Activated T-helper 2 cell treated with anti-CD3 and anti-CD28 coated beads, Interferon-gamma antibody, Interleukin-2, Interleukin-4, amounts not matched to agents 10 μg/mL and 5 μg/mL and 100 μg/mL, durations not matched to agents 14 hours and 24 hours and 36 hours (primary cell): Measurements from ENCODE around the gene PRR23C. TPM values are rescaled to one million over a fixed set of nuclear protein-coding genes. Genes with fewer than 3 reads are reported as not detected.

Experiments
- DNase-seq: peaks from one replicate; pipeline ENCODE4 v3.0.0; 2021; ENCODE audit warnings: low spot score
- H3K27ac Mint-ChIP-seq: one replicate; pipeline ENCODE4 v1.8.0; 2021; ENCODE audit warnings: mixed read lengths
- H3K27me3 Mint-ChIP-seq: one replicate; pipeline ENCODE4 v1.8.0; 2021; ENCODE audit warnings: low read depth, mixed read lengths
- H3K36me3 Mint-ChIP-seq: one replicate; pipeline ENCODE4 v1.8.0; 2021; ENCODE audit warnings: low read depth, mixed read lengths
- H3K4me1 Mint-ChIP-seq: one replicate; pipeline ENCODE4 v1.8.0; 2021; ENCODE audit warnings: low read depth, mixed read lengths
- H3K4me3 Mint-ChIP-seq: one replicate; pipeline ENCODE4 v1.8.0; 2021; ENCODE audit warnings: low read depth, mild to moderate bottlenecking, moderate library complexity, mixed read lengths
- H3K9me3 Mint-ChIP-seq: one replicate; pipeline ENCODE4 v1.8.0; 2021; ENCODE audit warnings: mixed read lengths
- intact Hi-C: fragments of 100-400 bp; cut with micrococcal nuclease; formaldehyde crosslinking; loops from one replicate; pipeline ENCODE4 v1.15.1; 2023
- total RNA-seq: library from RNA; stranded (reverse); gene quantifications from 2 replicates; pipeline ENCODE4 v1.2.3, GENCODE V29; 2022

PRR23C gene
- total RNA-seq = not detected in 2 replicates

GRCh38 chr3:139044366-139045210 lies at the start of gene PRR23C:
TSS of gene PRR23C (minus strand) at chr3:139044892. CDS start at chr3:139044620, 272 bp downstream.
- no peaks in the 10 kb centered on the region for H3K36me3 Mint-ChIP-seq
- H3K27me3 Mint-ChIP-seq = no peaks in the 10 kb centered on the region
- no peak for DNase-seq
- intact Hi-C loops = no loop called here
- no peaks in the 10 kb centered on the region for H3K4me1 Mint-ChIP-seq
- H3K4me3 Mint-ChIP-seq = no peak within 1 kb of the TSS
- no peak within 1 kb of the TSS for H3K27ac Mint-ChIP-seq
- H3K9me3 Mint-ChIP-seq = peaks cover 6% of the 10 kb centered on the region

GRCh38 chr3:139093840-139094239 lies 49.1 kb upstream of the PRR23C start:
- DNase-seq = no peak
- Mint-ChIP-seq H3K27me3 (peaks cover 9% of the 10 kb centered on the region), H3K27ac (no peak overlapping the region), H3K4me3 (no peak overlapping the region), H3K9me3 (peaks cover 4% of the 10 kb centered on the region), H3K36me3 (no peaks in the 10 kb centered on the region), H3K4me1 (no peaks in the 10 kb centered on the region)
- intact Hi-C loops = no loop called here

DNA sequence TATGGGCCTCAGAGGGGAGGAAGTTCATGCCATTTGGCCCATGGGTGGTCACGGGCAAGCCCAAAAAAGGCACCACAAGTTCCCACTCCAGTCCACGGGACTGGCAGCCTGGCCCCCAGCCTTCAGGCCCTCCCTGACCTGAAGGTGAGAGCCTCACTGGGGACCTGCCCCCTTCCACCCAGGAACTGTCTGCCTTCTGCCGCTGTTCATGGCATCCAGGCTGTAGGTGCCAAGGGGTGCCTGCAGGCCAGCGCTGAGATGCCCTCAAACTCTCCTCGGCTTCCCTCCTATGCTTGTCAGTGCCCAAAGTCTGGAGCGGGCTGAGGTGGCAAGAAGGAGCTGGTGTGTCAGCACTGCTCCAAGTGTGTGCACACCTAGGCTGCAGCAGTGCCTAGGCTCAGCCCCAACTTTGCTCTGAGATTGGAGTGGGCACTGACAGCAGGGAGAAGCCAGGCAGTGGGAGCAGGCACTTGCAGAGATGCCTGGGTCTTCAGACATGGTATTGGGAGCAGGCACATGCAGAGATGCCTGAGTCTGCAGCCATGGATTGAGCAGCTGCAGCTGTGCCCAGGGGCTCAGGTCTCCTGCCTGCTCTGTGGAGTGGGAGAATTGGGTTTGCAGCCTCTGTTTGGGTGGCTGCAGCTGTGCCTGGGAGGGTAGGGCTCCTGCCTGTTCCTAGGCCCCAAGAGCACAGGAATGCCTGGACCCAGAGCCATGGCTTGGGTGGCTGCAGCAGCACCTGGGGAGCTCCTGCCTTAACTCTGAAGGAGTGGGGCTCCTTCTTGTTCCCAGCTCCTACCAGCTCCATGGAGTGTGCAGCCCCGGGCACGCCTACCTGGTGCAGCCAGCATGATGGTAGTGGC lies 44.0 kb upstream of the PRR23C start:
- H3K27me3 Mint-ChIP-seq = peaks cover 12% of the 10 kb centered on the region
- no peak overlapping the region for H3K4me3 Mint-ChIP-seq
- DNase-seq = no peak
- no peaks in the 10 kb centered on the region for H3K4me1 Mint-ChIP-seq
- peaks cover 4% of the 10 kb centered on the region for H3K9me3 Mint-ChIP-seq
- no peaks in the 10 kb centered on the region for H3K36me3 Mint-ChIP-seq
- intact Hi-C loops = no loop called here
- H3K27ac Mint-ChIP-seq = no peak overlapping the region

DNA sequence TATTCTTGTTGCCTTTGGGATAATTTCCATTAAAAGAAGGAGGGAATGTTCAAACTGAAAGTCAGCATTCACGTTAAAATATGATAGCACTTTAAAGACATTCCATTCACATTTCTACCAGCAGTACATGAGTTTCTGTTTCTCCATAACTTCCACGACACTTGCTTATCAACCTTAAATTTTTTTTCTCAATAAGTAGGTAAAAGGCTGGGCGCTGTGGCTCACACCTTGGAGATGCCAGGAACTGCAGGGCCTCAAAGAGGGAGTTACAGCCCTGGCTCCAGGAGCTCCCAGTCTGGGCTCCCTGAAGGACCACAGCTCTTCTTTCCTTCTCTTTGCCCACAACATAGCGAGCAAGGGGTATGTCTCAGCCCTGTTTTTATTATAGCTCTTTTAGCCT lies 42.9 kb upstream of the PRR23C start:
- Mint-ChIP-seq H3K9me3 (peaks cover 2% of the 10 kb centered on the region), H3K4me1 (no peaks in the 10 kb centered on the region), H3K27ac (no peak overlapping the region), H3K36me3 (no peaks in the 10 kb centered on the region), H3K27me3 (peaks cover 13% of the 10 kb centered on the region), H3K4me3 (no peak overlapping the region)
- intact Hi-C loops = no loop called here
- no peak for DNase-seq

GRCh38 chr3:139084176-139084575 lies 39.5 kb upstream of the PRR23C start:
- Mint-ChIP-seq H3K4me1 (no peaks in the 10 kb centered on the region), H3K4me3 (no peak overlapping the region), H3K27ac (no peak overlapping the region), H3K9me3 (no peaks in the 10 kb centered on the region), H3K27me3 (peaks cover 20% of the 10 kb centered on the region), H3K36me3 (no peaks in the 10 kb centered on the region)
- DNase-seq = no peak
- intact Hi-C loops = no loop called here

GRCh38 chr3:139074565-139075115 lies 29.9 kb upstream of the PRR23C start:
- Mint-ChIP-seq H3K4me1 (peaks cover 3% of the 10 kb centered on the region), H3K27me3 (peaks cover 3% of the 10 kb centered on the region), H3K27ac (no peak overlapping the region), H3K9me3 (peaks cover 18% of the 10 kb centered on the region), H3K4me3 (no peak overlapping the region), H3K36me3 (no peaks in the 10 kb centered on the region)
- intact Hi-C loops = no loop called here
- DNase-seq = no peak

DNA sequence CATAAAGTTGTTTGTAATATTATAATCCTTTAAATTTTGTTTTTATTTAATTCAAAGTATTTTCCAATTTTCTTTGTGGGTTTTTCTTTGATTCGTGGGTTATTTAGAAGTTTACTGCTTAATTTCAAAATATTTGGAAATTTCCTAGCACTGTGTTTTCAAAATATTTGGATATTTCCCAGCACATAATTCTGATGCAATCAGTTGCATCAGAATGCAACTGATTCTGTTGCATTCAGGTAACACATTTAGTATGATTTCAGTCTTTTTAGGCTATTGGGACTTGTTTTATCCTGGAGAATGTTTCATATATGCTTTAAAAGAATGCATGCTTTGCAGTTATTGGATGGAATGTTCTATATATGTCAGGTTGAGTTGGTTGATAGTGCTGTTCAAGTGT lies 18.2 kb upstream of the PRR23C start:
- Mint-ChIP-seq H3K4me3 (no peak overlapping the region), H3K4me1 (no peaks in the 10 kb centered on the region), H3K36me3 (no peaks in the 10 kb centered on the region), H3K27me3 (no peaks in the 10 kb centered on the region), H3K27ac (no peak overlapping the region), H3K9me3 (no peaks in the 10 kb centered on the region)
- no peak for DNase-seq
- intact Hi-C loops = no loop called here

- no peaks in the 10 kb centered on the region for H3K36me3 Mint-ChIP-seq
- intact Hi-C loops = no loop called here
- H3K27ac Mint-ChIP-seq = no peak overlapping the region
- no peak overlapping the region for H3K4me3 Mint-ChIP-seq
- peaks cover 23% of the 10 kb centered on the region for H3K9me3 Mint-ChIP-seq
- H3K4me1 Mint-ChIP-seq = peaks cover 2% of the 10 kb centered on the region
- no peaks in the 10 kb centered on the region for H3K27me3 Mint-ChIP-seq
- DNase-seq = no peak
These were observed 8.3 kb upstream of the PRR23C start for GRCh38 chr3:139052802-139053600.

- Mint-ChIP-seq H3K9me3 (peaks cover 6% of the 10 kb centered on the region), H3K4me3 (no peak overlapping the region), H3K27me3 (no peaks in the 10 kb centered on the region), H3K4me1 (no peaks in the 10 kb centered on the region), H3K36me3 (no peaks in the 10 kb centered on the region), H3K27ac (no peak overlapping the region)
- no peak for DNase-seq
- intact Hi-C loops = no loop called here
These were observed 932 bp downstream of the PRR23C start for GRCh38 chr3:139043554-139044365.

DNA sequence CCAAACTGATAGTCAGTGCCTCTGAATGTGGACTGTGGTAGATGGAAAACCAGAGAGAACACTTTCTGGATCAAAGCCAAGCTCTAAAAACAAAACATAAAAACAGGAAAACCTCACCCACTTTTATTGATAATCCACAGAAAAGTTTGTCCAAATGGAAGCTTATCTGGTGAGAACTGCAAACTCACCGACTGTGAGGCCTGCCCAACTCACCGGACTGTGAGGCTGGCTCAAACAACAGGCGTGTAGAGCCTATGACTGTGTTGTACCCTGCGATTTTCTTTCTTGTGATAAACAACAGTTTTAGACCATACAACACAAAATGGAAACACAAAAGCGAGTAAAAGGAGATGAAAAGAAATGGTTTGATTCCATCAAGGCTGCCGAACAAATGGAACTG lies 7.2 kb downstream of the PRR23C start:
- no peaks in the 10 kb centered on the region for H3K27me3 Mint-ChIP-seq
- no peaks in the 10 kb centered on the region for H3K36me3 Mint-ChIP-seq
- no peaks in the 10 kb centered on the region for H3K9me3 Mint-ChIP-seq
- no peak for DNase-seq
- intact Hi-C loops = no loop called here
- H3K4me1 Mint-ChIP-seq = no peaks in the 10 kb centered on the region
- H3K27ac Mint-ChIP-seq = no peak overlapping the region
- H3K4me3 Mint-ChIP-seq = no peak overlapping the region

DNA sequence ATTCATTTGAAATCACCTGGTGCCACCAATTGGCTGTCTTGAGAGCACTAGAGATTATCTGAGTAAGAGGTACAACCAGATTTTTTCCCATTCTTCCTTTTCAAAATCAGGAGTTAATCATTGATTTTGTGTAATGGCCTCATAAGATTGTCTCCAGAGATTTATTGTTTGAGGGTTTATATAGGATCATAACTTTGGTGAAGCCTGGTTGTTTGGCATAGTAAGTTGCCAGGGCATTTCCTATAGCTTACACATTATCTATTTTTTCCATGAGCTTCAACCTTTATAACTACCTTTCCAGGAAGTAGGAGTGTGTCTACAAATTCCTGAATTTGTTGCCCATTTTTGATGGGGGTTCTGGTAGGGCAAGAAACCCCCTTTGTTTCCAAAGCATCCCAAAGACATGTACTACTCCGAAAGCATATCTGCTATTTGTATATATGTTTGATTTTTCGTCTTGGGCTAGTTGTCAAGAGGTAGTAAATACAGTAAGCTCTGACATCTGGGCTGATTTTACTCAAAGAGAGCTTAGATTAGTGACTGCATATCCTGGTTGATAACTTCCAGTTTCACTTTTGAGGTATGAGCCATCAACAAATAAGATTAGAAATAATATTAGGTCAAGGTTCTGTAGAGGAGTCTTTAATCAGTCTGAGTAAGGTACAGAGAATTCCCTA lies 12.2 kb downstream of the PRR23C start:
- no peak for DNase-seq
- intact Hi-C loops = no loop called here
- H3K4me1 Mint-ChIP-seq = no peaks in the 10 kb centered on the region
- H3K9me3 Mint-ChIP-seq = peaks cover 7% of the 10 kb centered on the region
- no peak overlapping the region for H3K27ac Mint-ChIP-seq
- H3K4me3 Mint-ChIP-seq = no peak overlapping the region
- H3K36me3 Mint-ChIP-seq = no peaks in the 10 kb centered on the region
- no peaks in the 10 kb centered on the region for H3K27me3 Mint-ChIP-seq
